HG03196 (cell line): ENCODE results near the gene KCNRG.
A peak's percentile ranks its signal among the peaks of the same experiment; 100 is the strongest.
"Not testable (repeated sequence)": the region's sequence is repeated elsewhere in the genome, so short reads cannot be mapped to it uniquely, and the experiment has no call there.

ENCODE experiments used
- ATAC-seq: cut with Tn5 transposase; IDR thresholded peaks from one replicate; pipeline ENCODE4 v1.9.1; 2021; ENCODE audit not compliant: unreplicated experiment

Gene KCNRG

GRCh38 chr13:50015258-50015657, at the start of gene KCNRG:
KCNRG (plus strand) TSS chr13:50015444; CDS start chr13:50015494, 50 bp downstream.
- no peak for ATAC-seq

- ATAC-seq, result no peak
Measured at GRCh38 chr13:49967456-49967855, 47.8 kb upstream of the KCNRG start.

- no peak for ATAC-seq
Measured at GRCh38 chr13:49972709-49973108, 42.5 kb upstream of the KCNRG start.

GRCh38 chr13:49975826-49976225, 39.4 kb upstream of the KCNRG start:
- no peak for ATAC-seq

GRCh38 chr13:49976314-49977258, 38.7 kb upstream of the KCNRG start:
- peak; percentile 68 for ATAC-seq

GRCh38 chr13:49977992-49978391, 37.3 kb upstream of the KCNRG start:
- ATAC-seq, result no peak

- no peak for ATAC-seq
Measured at GRCh38 chr13:49980266-49980665, 35.0 kb upstream of the KCNRG start.

- ATAC-seq, result no peak
Measured at GRCh38 chr13:49985129-49985528, 30.1 kb upstream of the KCNRG start.

- no peak for ATAC-seq
Measured at GRCh38 chr13:49986471-49986870, 28.8 kb upstream of the KCNRG start.

- ATAC-seq, result not testable (repeated sequence)
Measured at GRCh38 chr13:49990612-49991011, 24.6 kb upstream of the KCNRG start.

GRCh38 chr13:49993111-49993510, 22.1 kb upstream of the KCNRG start:
- no peak for ATAC-seq

GRCh38 chr13:49993666-49994065, 21.6 kb upstream of the KCNRG start:
- ATAC-seq, result no peak

GRCh38 chr13:49995625-49996101, 19.6 kb upstream of the KCNRG start:
- ATAC-seq, result no peak

GRCh38 chr13:49996161-49996915, 18.9 kb upstream of the KCNRG start:
- peak; percentile 59 for ATAC-seq

GRCh38 chr13:49996951-49997895, 18.0 kb upstream of the KCNRG start, which contains the start of gene TRIM13:
TRIM13 (plus strand) TSS chr13:49997042; CDS start chr13:50011941, 14,899 bp downstream.
- peak; percentile 75 for ATAC-seq

GRCh38 chr13:49997955-49998354, 17.3 kb upstream of the KCNRG start:
- ATAC-seq, result no peak

- no peak for ATAC-seq
Measured at GRCh38 chr13:49998714-49999624, 16.3 kb upstream of the KCNRG start.

- no peak for ATAC-seq
Measured at GRCh38 chr13:50001287-50001686, 14.0 kb upstream of the KCNRG start.

- ATAC-seq, result no peak
Measured at GRCh38 chr13:50006426-50007135, 8.7 kb upstream of the KCNRG start.
